AG20443 (cell line): ENCODE data around the gene KIF6.
A peak's percentile ranks its signal among the peaks of the same experiment; 100 is the strongest.

Experiments
- DNase-seq: peaks from one replicate; pipeline ENCODE4 v3.0.0; 2012; ENCODE audit warnings: low spot score, mixed read lengths

The KIF6 gene

GRCh38 chr6:39381550-39382140 is 343.6 kb downstream of the KIF6 start:
- no peak for DNase-seq

DNA sequence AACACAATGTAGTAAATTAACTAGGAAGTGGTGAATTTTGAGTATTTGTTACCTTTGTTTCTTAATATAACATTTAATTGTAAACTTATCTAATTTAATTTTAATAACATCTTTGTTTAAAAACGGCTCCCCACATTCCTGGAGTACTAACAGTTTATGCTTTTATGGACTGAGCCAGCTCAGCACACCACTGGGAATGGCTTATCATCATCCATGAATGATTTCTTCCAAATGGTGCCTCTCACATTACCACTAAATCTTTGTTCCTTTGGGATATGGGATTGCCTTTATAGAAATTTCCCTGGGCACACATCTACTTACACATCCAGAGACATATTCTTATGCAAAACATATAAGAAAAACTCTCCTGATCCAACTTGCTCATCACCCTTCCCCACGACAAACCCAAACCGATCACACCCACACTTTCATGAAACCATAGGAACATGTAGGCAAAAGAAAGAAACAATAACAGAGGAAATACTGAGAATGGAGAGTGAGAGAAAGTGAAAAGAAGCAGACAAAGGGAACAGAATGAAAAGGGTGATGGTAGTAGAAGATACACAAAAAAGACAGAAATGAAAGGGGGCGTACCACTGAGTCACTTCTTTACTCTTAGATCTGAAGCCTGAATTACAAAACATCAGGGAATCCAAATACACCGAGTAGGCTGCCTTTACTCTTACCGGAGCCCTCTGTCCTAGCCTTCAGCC is 344.2 kb downstream of the KIF6 start:
- no peak for DNase-seq

DNA sequence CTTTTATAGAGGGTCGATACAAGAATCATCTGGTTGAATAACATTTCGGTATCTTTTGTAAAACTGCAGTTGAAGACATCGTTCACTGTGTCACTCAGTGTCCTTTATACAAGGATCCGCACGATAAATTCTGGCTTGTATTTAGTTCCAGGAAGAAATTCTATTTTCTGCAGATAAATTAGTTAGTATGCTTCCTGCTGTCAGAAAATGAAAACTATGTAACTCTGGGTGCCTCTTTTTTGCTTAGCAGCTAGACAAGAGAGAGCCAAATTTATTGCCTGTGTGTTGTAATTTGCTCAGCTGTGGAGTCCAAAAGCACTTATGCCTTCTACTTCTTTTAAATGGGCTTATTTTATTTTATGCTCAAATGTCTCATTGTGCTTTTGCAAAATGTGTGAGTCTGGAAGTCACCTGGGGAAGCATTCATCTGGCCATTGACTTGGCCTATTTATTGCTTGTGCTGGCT is 346.2 kb downstream of the KIF6 start:
- no peak for DNase-seq

- DNase-seq, result no peak
These were observed 346.8 kb downstream of the KIF6 start for GRCh38 chr6:39378175-39378959.

DNA sequence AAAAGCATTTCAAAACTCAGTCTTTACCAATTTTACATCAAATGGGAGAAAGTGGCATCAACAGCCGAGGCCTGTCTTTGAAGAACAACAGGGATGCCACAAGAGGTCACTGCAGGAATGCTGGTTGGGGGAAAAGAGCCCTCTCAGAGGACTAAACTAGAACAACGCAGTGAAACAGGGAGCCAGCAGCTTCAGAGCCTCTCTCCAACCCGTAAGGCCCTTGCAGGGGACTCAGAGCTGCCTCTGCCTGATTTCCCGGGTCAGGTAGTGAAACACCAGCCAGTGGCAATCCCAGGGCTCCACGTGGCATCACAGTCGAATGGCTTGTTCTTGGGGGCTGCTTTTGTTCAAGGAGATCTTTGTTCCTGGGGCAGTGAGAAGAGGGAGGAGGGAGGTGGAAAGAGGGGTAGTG is 347.7 kb downstream of the KIF6 start:
- DNase-seq, result peak; percentile 90

DNA sequence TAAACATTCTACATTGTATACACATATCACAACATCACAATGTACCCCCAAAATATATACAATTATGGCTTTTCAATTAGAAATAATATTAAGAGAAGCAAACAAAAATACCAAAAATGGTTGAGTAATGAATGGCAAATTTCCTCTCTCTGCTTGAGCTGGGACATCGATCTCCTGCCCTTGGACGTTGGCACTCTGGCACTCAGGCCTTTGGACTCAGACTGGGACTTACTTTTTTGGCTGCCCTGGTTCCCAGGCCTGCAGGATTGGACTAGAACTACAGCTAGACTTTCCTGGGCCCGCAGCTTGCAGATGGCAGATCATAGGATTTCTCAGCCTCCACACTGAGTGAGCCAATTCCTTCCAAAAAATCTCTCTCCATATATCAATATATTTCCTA is 349.8 kb downstream of the KIF6 start:
- no peak for DNase-seq

- DNase-seq, result no peak
These were observed 354.8 kb downstream of the KIF6 start for GRCh38 chr6:39370390-39370789.

DNA sequence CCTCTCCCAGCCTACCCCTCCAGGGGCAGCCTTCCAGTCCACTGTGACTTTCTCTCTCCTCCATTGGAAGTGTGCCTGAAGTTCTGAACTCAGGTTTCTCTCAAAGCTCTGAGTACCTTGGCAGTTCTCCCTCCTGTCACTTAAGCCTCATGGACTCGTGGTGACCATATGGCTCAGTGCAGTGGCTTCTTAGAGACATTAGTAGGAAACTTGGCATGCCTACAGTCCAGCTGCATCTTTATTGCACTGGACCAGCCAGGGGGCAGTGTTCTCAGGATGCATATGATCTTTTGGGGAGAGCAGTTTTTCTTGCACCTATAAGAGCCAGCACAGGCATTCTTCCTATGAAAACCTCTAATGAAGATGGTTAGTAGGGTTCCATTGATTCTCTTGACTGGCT is 355.2 kb downstream of the KIF6 start:
- no peak for DNase-seq

DNA sequence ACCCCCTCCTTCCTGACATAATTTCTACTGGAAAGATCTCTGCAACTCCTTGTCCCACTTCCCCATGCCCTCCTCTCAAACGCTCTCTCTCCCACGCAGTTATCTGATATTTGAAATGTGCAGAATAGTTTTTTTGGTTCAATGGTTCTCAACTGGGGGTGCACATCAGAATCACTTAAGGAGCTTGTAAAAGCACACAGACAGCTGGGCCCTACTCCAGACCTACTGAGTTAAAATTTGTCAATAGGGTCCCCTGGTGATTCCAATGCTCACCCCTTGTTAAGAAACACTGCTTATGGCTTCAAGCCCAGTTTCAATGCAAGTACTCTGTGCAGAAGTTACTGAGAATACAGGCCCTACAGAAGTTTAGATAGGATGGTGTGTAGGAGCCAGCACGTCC is 357.5 kb downstream of the KIF6 start:
- no peak for DNase-seq

GRCh38 chr6:39366931-39367618 is 358.1 kb downstream of the KIF6 start:
- no peak for DNase-seq

DNA sequence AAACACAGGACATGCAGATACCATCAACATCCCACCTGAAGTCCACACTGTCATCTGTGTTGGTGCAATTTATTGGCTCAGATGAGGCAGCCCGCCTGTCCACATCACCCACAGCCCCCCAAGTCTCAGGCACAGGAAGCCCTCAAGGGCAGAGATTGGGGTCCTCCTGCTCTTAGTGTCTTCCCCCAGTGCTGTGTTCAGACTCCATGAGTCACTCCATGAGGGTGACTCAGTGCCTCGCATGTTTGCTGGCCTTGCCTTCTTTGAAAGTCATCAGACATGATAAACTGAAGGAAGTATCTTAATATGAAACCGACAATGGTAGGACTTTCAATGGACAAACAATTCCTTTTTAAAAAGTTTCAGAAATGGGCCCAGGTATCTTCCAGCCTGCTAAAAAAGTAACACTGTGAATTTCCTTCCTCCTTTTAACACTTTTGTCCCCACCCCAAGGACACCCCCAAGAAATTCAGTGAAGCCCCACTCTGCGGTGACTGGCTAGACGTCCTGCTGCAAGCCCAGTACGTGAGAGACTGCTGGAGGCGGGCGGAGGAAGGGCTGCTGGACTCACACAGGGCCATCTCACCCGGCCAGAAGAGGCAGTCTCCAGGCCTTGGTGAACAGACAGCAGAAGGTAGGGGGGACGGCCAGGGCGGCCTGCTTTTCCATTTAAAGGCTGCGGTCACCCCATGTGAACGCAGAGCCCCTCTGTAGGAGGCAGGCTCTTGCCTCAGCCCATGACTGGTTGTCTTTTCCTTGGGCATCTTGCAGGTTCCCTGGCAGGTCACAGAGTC is 359.7 kb downstream of the KIF6 start:
- DNase-seq, result peak; percentile 78

DNA sequence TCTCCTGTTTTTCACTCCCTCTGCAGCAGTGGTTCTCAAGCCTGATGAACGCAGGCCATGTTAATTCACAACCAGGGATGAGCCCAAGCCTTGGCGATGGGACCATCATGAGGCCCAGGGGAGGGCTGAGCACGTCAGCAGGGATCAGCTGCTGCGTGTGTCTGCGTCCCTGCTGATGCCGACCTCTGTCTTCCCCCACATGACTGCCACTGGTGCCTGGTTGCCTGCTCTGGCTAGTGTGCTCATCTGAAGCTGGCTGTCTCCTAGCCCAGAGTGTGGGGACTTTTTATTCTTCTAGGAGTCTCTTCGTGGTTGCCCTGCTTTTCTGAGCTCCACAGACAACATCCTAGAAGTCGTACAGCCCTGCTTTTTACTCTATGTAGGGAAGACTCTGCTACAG is 361.9 kb downstream of the KIF6 start:
- DNase-seq, result no peak

DNA sequence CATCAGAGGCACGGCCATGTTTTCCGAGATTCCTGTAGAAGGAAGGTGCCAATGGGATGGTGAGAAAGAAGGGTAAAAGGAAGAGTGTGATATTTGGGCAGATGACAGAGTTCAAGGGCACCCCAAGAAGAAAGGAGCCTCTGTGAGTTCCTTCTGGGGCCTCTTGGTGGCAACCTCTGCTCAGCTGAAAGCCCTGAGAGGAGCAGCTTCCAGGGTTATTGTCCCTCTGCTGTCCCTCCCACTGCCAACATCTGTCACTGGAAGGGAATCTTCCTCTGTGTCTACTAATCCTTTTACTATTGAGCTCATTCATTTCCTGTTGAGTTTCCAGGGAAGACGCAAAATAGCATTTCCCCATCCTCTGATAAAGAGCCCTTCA is 362.7 kb downstream of the KIF6 start:
- DNase-seq, result peak; percentile 68

GRCh38 chr6:39361657-39362486 is 363.3 kb downstream of the KIF6 start:
- DNase-seq, result peak; percentile 90

DNA sequence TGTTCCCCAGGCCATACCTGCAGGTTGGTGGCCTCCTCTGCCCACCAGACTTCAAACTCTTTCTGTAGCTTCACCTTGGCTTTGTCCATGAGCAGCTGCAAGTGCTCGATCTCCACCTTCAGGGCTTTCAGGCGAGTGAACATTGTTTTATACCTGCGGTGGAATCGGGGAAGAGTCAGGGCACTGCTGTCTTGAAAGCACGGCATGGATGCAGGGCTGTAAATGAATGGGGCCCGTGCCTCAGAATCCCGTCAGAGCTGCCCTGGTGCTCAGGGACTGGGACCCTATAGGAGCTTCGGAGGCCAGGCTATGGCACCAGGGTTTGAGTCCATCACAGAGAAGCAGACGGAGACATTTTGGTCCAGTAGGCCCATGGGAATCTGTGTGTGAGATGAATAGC is 364.8 kb downstream of the KIF6 start:
- no peak for DNase-seq

DNA sequence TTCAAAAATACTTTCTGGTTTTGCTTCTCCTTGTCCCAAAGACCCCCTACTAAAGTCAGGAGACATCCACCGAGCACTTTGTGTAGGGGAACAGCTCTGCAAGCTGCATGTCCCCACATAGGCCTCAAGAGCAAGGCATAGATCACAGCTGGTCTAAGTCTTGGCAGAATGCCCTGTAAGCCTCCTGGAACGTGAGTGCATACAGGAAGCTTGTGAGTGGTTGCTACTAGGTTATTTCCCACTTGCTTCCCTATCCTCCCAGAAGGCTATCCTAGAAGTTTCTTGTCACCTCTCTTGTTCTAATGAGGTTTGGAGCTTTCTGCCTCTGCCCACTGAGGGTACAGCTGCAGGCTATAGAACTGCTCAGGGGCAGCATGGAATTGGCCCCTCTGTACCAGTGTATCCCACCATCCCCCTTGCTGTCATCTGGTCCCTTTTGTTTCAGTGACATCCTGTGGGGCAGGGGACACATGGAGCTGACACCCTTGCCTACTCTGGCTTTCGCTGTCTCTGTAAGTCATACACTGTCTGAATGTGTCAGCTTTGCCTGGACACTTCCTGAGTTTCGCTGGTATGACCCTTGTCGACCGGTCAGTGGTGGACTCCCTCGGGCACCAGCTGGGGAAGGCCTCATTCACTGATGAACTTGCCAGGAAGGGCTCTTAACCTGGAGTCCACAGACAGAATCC is 367.1 kb downstream of the KIF6 start:
- DNase-seq, result no peak

DNA sequence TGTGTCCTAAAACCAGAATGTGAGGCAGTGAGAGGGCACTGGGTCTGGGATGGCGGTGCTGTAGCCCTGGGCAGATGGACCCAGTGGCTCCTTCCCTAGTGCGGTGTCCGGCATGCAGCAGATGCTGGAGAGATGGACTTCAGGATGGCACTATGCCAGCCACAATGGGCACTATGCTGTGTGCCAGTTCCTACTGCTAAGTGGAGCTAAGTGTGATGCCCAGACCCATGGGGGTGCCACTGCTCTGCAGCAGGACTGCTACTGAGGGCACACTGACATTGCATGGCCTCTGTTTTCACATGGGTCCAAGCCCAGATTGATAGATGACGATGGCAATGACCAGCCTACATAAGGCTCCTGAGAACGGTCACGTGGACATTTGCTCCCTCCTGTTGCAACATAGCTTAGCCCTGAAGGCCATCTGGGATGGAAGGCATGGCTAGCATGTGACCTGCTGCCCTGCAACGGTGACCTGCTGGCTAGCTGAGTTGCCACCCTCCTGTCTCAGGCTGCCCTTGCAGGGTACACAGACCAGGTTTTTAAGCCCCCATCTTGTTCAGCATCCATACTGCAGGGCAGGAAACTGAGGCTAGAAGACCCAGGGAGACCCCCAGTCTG is 371.4 kb downstream of the KIF6 start:
- DNase-seq, result no peak

- DNase-seq, result no peak
These were observed 374.3 kb downstream of the KIF6 start for GRCh38 chr6:39350723-39351505.

DNA sequence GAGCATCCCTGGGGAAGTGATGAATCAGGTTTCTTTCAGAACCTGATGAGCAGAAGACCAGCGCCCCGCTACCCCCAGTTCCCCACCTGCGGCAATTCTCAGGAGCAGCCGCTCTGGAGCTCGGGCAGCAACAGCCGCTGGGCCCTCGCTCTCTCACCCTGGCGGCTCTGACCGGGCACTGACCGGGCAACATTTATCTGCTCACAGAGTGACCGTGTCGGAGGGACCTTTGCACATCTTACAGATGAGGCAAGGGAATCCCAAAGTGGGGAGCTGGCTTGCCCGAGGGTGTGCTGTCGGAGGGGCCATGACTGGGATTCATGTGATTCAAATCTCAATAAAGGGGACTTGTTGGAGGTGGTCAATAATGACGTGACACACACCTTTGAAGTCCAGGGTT is 376.5 kb downstream of the KIF6 start:
- DNase-seq, result no peak
